ENCODE measurements around the gene CRYBA2.

DNA sequence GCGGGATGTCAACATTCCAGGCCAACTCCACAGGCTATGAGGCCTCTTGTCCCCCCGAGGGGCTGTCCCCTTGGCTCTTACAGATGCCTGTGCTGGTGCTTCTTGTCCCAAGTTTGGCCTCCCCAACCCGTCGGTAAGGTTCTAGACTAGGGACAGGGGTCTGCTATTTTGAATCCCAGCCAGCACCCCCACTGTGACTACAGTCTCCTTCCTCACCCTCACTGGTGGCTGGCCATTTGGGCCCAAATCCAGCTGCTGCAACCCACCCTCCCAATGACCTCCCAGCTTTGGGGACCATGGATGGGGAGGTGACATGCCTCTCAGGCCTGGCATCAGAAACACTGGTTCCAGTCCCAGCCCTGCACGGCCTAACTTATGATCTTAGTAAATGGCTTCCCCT is 29.4 kb upstream of the CRYBA2 start:
- TF ChIP-seq, protein P1, sequence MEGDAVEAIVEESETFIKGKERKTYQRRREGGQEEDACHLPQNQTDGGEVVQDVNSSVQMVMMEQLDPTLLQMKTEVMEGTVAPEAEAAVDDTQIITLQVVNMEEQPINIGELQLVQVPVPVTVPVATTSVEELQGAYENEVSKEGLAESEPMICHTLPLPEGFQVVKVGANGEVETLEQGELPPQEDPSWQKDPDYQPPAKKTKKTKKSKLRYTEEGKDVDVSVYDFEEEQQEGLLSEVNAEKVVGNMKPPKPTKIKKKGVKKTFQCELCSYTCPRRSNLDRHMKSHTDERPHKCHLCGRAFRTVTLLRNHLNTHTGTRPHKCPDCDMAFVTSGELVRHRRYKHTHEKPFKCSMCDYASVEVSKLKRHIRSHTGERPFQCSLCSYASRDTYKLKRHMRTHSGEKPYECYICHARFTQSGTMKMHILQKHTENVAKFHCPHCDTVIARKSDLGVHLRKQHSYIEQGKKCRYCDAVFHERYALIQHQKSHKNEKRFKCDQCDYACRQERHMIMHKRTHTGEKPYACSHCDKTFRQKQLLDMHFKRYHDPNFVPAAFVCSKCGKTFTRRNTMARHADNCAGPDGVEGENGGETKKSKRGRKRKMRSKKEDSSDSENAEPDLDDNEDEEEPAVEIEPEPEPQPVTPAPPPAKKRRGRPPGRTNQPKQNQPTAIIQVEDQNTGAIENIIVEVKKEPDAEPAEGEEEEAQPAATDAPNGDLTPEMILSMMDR (IDR thresholded peaks at IDR 0.05; ENCODE audit: poor library complexity): no peak
- no peak for TF ChIP-seq EZH2phosphoT487 (IDR thresholded peaks at IDR 0.05; ENCODE audit: low read depth, severe bottlenecking, unreplicated experiment)
- TF ChIP-seq EZH2 (IDR thresholded peaks at IDR 0.05; ENCODE audit: borderline replicate concordance): no peak

Measured in hepatocyte (in vitro differentiated cells).